Keratinocyte (primary cell): ENCODE results near the gene OPTC.

Experiments used
- CTCF ChIP-seq, 3 experiments: IDR thresholded peaks in 1 of 3; conservative IDR thresholded peaks in 1 of 3; optimal IDR thresholded peaks in 1 of 3; 2 replicates in 2 of 3; 3 replicates in 1 of 3; pipeline versions ENCODE3 to v1.5.1; 2011; ENCODE audit warnings: low read length in 3 of 3, mild to moderate bottlenecking in 3 of 3, moderate library complexity in 2 of 3, control low read depth in 1 of 3, inconsistent platforms in 1 of 3; ENCODE audit not compliant: insufficient read depth in 2 of 3; ENCODE audit errors: extremely low read depth in 1 of 3
- EZH2 ChIP-seq: IDR thresholded peaks from one replicate; pipeline ENCODE4 v1.6.1; 2012; ENCODE audit warnings: inconsistent platforms, mild to moderate bottlenecking, low read length, moderate library complexity

GRCh38 chr1:203478986-203479385, 15.0 kb upstream of the OPTC start:
- TF ChIP-seq CTCF (optimal IDR thresholded peaks at IDR 0.05 in 1 of 3, IDR thresholded peaks at IDR 0.05 in 1 of 3, conservative IDR thresholded peaks at IDR 0.05 in 1 of 3; ENCODE audit: extremely low read depth in 1 of 3, insufficient read depth in 2 of 3, low read length in 3 of 3) (no peak), EZH2 (no peak)
